HG02571 (cell line): ENCODE results near the gene SOAT2.

ENCODE experiments used
- ATAC-seq: cut with Tn5 transposase; IDR thresholded peaks from one replicate; pipeline ENCODE4 v1.9.1; 2021; ENCODE audit warnings: mild to moderate bottlenecking, moderate library complexity; ENCODE audit not compliant: unreplicated experiment

The SOAT2 gene, protein sequence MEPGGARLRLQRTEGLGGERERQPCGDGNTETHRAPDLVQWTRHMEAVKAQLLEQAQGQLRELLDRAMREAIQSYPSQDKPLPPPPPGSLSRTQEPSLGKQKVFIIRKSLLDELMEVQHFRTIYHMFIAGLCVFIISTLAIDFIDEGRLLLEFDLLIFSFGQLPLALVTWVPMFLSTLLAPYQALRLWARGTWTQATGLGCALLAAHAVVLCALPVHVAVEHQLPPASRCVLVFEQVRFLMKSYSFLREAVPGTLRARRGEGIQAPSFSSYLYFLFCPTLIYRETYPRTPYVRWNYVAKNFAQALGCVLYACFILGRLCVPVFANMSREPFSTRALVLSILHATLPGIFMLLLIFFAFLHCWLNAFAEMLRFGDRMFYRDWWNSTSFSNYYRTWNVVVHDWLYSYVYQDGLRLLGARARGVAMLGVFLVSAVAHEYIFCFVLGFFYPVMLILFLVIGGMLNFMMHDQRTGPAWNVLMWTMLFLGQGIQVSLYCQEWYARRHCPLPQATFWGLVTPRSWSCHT

GRCh38 chr12:53102883-53103807 lies at the start of gene SOAT2:
Gene SOAT2 (plus strand): TSS chr12:53103486. CDS start chr12:53103578, 92 bp downstream.
- no peak for ATAC-seq

GRCh38 chr12:53054112-53054878 lies 49.0 kb upstream of the SOAT2 start:
- peak; percentile 92 for ATAC-seq

DNA sequence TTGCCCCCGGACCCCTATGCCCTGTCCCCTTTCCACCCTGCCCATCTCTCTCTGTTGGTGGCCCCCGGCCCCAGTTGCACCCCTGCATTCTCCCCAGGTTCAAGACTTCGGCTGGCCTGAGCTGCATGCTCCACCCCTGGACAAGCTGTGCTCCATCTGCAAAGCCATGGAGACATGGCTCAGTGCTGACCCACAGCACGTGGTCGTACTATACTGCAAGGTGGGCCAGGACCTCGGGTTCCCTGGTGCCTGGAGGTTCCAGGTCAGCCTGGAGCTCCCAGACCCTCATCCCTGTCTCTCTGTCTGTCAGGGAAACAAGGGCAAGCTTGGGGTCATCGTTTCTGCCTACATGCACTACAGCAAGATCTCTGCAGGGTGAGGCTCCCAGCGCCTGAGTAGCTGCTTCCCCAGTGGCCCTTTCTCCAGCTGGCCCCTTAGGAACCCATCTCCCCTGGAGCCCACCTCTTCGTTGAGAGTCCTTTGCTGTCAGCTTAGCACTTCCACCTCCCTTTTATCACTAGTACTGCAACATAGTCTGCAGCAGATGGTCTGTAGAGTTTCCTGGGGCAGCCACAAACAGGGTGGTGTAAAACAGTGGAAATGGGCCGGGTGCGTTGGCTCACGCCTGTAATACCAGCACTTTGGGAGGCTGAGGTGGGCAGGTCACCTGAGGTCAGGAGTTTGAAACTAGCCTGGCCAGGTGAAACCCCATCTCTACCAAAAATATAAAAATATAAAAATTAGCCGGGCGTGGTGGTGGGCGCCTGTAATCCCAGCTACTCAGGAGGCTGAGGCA lies 47.6 kb upstream of the SOAT2 start:
- ATAC-seq: no peak

- no peak for ATAC-seq
Measured at GRCh38 chr12:53056296-53056695, 47.0 kb upstream of the SOAT2 start.

DNA sequence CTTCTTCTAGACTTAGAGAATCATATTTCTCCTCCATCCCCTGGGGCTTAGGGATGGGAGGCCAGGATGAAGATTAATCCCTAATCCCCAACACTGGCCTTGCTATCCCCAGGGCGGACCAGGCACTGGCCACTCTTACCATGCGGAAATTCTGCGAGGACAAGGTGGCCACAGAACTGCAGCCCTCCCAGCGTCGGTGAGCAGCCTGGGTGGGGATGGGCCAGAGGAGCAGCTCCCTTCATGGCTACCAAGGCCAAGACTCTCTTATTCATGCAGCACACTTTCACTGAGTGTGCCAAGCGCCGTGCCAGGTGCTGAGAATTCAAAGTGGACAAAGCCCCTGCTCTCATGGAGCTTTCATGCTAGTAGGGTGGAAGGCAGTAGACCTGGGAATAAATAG lies 46.4 kb upstream of the SOAT2 start:
- no peak for ATAC-seq

GRCh38 chr12:53057816-53058500 lies 45.3 kb upstream of the SOAT2 start:
- no peak for ATAC-seq

- no peak for ATAC-seq
Measured at GRCh38 chr12:53058674-53059433, 44.4 kb upstream of the SOAT2 start.

DNA sequence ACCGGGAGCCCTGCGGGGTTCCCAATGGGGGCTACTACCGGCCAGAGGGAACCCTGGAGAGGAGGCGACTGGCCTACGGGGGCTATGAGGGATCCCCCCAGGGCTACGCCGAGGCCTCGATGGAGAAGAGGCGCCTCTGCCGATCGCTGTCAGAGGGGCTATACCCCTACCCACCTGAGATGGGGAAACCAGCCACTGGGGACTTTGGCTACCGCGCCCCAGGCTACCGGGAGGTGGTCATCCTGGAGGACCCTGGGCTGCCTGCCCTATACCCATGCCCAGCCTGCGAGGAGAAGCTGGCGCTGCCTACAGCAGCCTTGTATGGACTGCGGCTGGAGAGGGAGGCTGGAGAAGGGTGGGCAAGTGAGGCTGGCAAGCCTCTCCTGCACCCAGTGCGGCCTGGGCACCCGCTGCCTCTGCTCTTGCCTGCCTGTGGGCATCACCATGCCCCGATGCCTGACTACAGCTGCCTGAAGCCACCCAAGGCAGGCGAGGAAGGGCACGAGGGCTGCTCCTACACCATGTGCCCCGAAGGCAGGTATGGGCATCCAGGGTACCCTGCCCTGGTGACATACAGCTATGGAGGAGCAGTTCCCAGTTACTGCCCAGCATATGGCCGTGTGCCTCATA lies 43.7 kb upstream of the SOAT2 start:
- ATAC-seq: no peak

- ATAC-seq: no peak
Measured at GRCh38 chr12:53060064-53060720, 43.1 kb upstream of the SOAT2 start.

GRCh38 chr12:53060721-53061276 lies 42.5 kb upstream of the SOAT2 start:
- ATAC-seq: no peak

DNA sequence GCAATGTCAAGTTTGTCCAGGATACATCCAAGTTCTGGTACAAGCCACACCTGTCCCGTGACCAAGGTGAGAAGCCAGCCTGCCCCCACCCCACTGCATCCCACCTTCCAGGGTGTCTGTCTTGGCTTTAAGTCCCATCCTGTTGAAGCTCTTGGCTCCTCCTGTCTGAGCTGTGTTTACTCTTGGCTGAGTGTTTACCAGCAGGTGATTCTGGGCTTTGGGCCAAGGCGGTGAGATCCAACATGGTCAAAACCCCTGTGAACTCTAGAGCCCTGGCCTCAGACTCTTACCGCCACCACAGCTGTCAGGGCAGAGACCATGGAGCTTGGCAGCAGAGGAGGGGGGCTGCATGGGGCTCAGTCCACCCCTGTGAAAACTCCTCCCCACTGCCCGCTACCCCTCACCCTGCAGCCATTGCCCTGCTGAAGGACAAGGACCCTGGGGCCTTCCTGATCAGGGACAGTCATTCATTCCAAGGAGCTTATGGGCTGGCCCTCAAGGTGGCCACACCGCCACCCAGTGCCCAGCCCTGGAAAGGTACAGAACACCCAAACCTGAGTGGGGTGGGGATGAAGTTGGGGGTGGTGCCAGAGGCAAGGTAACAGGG lies 41.8 kb upstream of the SOAT2 start:
- no peak for ATAC-seq

- ATAC-seq: no peak
Measured at GRCh38 chr12:53062011-53062961, 41.0 kb upstream of the SOAT2 start.

- ATAC-seq: no peak
Measured at GRCh38 chr12:53062977-53063707, 40.1 kb upstream of the SOAT2 start.

GRCh38 chr12:53063708-53064612 lies 39.3 kb upstream of the SOAT2 start:
- no peak for ATAC-seq
